ENCODE measurements around the gene ECT2.

The ECT2 gene

GRCh38 chr3:172840463-172840862, 89.9 kb downstream of the ECT2 start:
- Histone ChIP-seq H3K36me3 (ENCODE audit: insufficient read depth, low read length) (no peaks in the 10 kb centered on the region), H3K4me2 (ENCODE audit: insufficient read depth, low read length) (no peak overlapping the region), H3K4me3 (ENCODE audit: low read depth in 1 of 2, low read length in 2 of 2) (no peak overlapping the region), H3K4me1 (ENCODE audit: insufficient read depth, low read length) (no peaks in the 10 kb centered on the region), H3K79me2 (ENCODE audit: insufficient read depth, low read length) (no peaks in the 10 kb centered on the region), H3K9me3 (ENCODE audit: insufficient read depth, low read length, severe bottlenecking) (no peaks in the 10 kb centered on the region), H3K27me3 (ENCODE audit: insufficient read depth, low read length, poor library complexity) (peaks cover 3% of the 10 kb centered on the region), H2AFZ (ENCODE audit: low read depth, low read length) (no peak overlapping the region), H3K9ac (ENCODE audit: low read depth, low read length) (no peak overlapping the region), H4K20me1 (ENCODE audit: insufficient read depth, low read length) (no peaks in the 10 kb centered on the region), H3K27ac (ENCODE audit: low read length) (no peak overlapping the region)
- no peak for TF ChIP-seq EZH2 (IDR thresholded peaks at IDR 0.05; ENCODE audit: borderline replicate concordance, low read depth, low read length, severe bottlenecking)
- no peak for TF ChIP-seq CTCF (IDR thresholded peaks at IDR 0.05; ENCODE audit: borderline replicate concordance, extremely low read depth, low read length, poor library complexity, severe bottlenecking)
- DNase-seq (no peak), ATAC-seq (ENCODE audit: insufficient read depth, low read depth) (no peak)

- Histone ChIP-seq H3K4me1 (ENCODE audit: insufficient read depth, low read length) (no peaks in the 10 kb centered on the region), H3K9me3 (ENCODE audit: insufficient read depth, low read length, severe bottlenecking) (no peaks in the 10 kb centered on the region), H2AFZ (ENCODE audit: low read depth, low read length) (no peak overlapping the region), H3K4me3 (ENCODE audit: low read depth in 1 of 2, low read length in 2 of 2) (no peak overlapping the region), H3K9ac (ENCODE audit: low read depth, low read length) (no peak overlapping the region), H3K4me2 (ENCODE audit: insufficient read depth, low read length) (no peak overlapping the region), H3K36me3 (ENCODE audit: insufficient read depth, low read length) (no peaks in the 10 kb centered on the region), H3K27me3 (ENCODE audit: insufficient read depth, low read length, poor library complexity) (peaks cover 3% of the 10 kb centered on the region), H3K27ac (ENCODE audit: low read length) (no peak overlapping the region), H3K79me2 (ENCODE audit: insufficient read depth, low read length) (no peaks in the 10 kb centered on the region), H4K20me1 (ENCODE audit: insufficient read depth, low read length) (no peaks in the 10 kb centered on the region)
- no peak for DNase-seq
- no peak for TF ChIP-seq EZH2 (IDR thresholded peaks at IDR 0.05; ENCODE audit: borderline replicate concordance, low read depth, low read length, severe bottlenecking)
- no peak for TF ChIP-seq CTCF (IDR thresholded peaks at IDR 0.05; ENCODE audit: borderline replicate concordance, extremely low read depth, low read length, poor library complexity, severe bottlenecking)
- ATAC-seq (ENCODE audit: insufficient read depth, low read depth), result no peak
Measured at GRCh38 chr3:172840913-172841312, 90.4 kb downstream of the ECT2 start.

- peaks cover 12% of the 10 kb centered on the region for H3K27me3 ChIP-seq (ENCODE audit: insufficient read depth, low read length, poor library complexity)
- ATAC-seq (ENCODE audit: insufficient read depth, low read depth) (no peak), DNase-seq (no peak)
- H3K4me1 ChIP-seq (ENCODE audit: insufficient read depth, low read length), result no peaks in the 10 kb centered on the region
- TF ChIP-seq CTCF (IDR thresholded peaks at IDR 0.05; ENCODE audit: borderline replicate concordance, extremely low read depth, low read length, poor library complexity, severe bottlenecking) (no peak), EZH2 (IDR thresholded peaks at IDR 0.05; ENCODE audit: borderline replicate concordance, low read depth, low read length, severe bottlenecking) (no peak)
- no peaks in the 10 kb centered on the region for H4K20me1 ChIP-seq (ENCODE audit: insufficient read depth, low read length)
- H3K36me3 ChIP-seq (ENCODE audit: insufficient read depth, low read length), result no peaks in the 10 kb centered on the region
- H3K4me3 ChIP-seq (ENCODE audit: low read depth in 1 of 2, low read length in 2 of 2), result no peak overlapping the region
- H3K9me3 ChIP-seq (ENCODE audit: insufficient read depth, low read length, severe bottlenecking), result no peaks in the 10 kb centered on the region
- no peak overlapping the region for H2AFZ ChIP-seq (ENCODE audit: low read depth, low read length)
- H3K4me2 ChIP-seq (ENCODE audit: insufficient read depth, low read length), result no peak overlapping the region
- H3K27ac ChIP-seq (ENCODE audit: low read length), result no peak overlapping the region
- H3K79me2 ChIP-seq (ENCODE audit: insufficient read depth, low read length), result no peaks in the 10 kb centered on the region
- H3K9ac ChIP-seq (ENCODE audit: low read depth, low read length), result no peak overlapping the region
Measured at GRCh38 chr3:172844428-172844827, 93.9 kb downstream of the ECT2 start.

DNA sequence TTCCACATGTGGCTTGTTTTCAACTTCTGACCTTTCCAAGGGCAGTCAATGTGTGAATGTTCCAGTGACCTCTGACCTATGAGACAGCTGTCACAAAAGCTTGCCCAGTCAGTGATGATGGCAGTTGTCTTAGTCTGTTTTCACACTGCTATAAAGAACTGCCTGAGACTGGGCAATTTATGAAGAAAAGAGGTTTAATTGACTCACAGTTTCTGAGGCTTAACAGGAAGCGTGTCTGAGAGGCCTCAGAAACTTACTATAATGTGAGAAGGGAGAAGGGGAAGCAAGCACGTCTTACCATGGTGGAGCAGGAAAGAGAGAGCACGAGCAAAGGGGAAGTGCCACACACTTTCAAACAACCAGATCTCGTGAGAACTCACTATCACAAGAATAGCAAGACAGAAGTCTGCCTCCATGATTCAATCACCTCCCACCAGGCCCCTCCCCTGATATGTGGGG, 95.6 kb downstream of the ECT2 start:
- DNase-seq (no peak), ATAC-seq (ENCODE audit: insufficient read depth, low read depth) (no peak)
- H3K4me1 ChIP-seq (ENCODE audit: insufficient read depth, low read length), result no peaks in the 10 kb centered on the region
- H3K79me2 ChIP-seq (ENCODE audit: insufficient read depth, low read length), result no peaks in the 10 kb centered on the region
- no peak overlapping the region for H3K4me3 ChIP-seq (ENCODE audit: low read depth in 1 of 2, low read length in 2 of 2)
- H3K9ac ChIP-seq (ENCODE audit: low read depth, low read length), result no peak overlapping the region
- H3K27me3 ChIP-seq (ENCODE audit: insufficient read depth, low read length, poor library complexity), result peaks cover 10% of the 10 kb centered on the region
- TF ChIP-seq EZH2 (IDR thresholded peaks at IDR 0.05; ENCODE audit: borderline replicate concordance, low read depth, low read length, severe bottlenecking) (no peak), CTCF (IDR thresholded peaks at IDR 0.05; ENCODE audit: borderline replicate concordance, extremely low read depth, low read length, poor library complexity, severe bottlenecking) (no peak)
- H3K9me3 ChIP-seq (ENCODE audit: insufficient read depth, low read length, severe bottlenecking), result no peaks in the 10 kb centered on the region
- H3K27ac ChIP-seq (ENCODE audit: low read length), result no peak overlapping the region
- H2AFZ ChIP-seq (ENCODE audit: low read depth, low read length), result no peak overlapping the region
- H3K4me2 ChIP-seq (ENCODE audit: insufficient read depth, low read length), result no peak overlapping the region
- H4K20me1 ChIP-seq (ENCODE audit: insufficient read depth, low read length), result no peaks in the 10 kb centered on the region
- no peaks in the 10 kb centered on the region for H3K36me3 ChIP-seq (ENCODE audit: insufficient read depth, low read length)
